ENCODE data around the gene PUSL1.

PUSL1 gene

GRCh38 chr1:1267488-1268283, 40.7 kb upstream of the PUSL1 start:
- Histone ChIP-seq H3K79me2 (ENCODE audit: control insufficient read depth, low read length) (peaks cover 76% of the 10 kb centered on the region), H3K27me3 (ENCODE audit: control insufficient read depth, low read length) (no peaks in the 10 kb centered on the region), H4K20me1 (ENCODE audit: control insufficient read depth, insufficient read depth, low read depth, low read length) (peaks cover 20% of the 10 kb centered on the region), H3K9me3 (ENCODE audit: control insufficient read depth, insufficient read depth, low read length) (no peaks in the 10 kb centered on the region), H3K36me3 (ENCODE audit: control insufficient read depth, low read length) (peaks cover 76% of the 10 kb centered on the region), H3K9me2 (replicated peaks; ENCODE audit: control insufficient read depth, low read length) (no peaks in the 10 kb centered on the region), H3F3A (ENCODE audit: control insufficient read depth, insufficient read depth) (no peaks in the 10 kb centered on the region), H3K4me3 (ENCODE audit: low read length) (no peak overlapping the region), H3K27ac (ENCODE audit: low read depth, low read length) (no peak overlapping the region), H3K4me2 (ENCODE audit: low read length) (no peak overlapping the region), H3K4me1 (ENCODE audit: control insufficient read depth, low read length) (peaks cover 18% of the 10 kb centered on the region)
- TF ChIP-seq EZH2phosphoT487 (IDR thresholded peaks at IDR 0.05; ENCODE audit: borderline replicate concordance, low read length) (no peak), CTCF (IDR thresholded peaks at IDR 0.05; ENCODE audit: low read depth, low read length, poor library complexity, severe bottlenecking) (no peak)

GRCh38 chr1:1268284-1268682, 40.1 kb upstream of the PUSL1 start:
- H3K36me3 ChIP-seq (ENCODE audit: control insufficient read depth, low read length) = peaks cover 76% of the 10 kb centered on the region
- peaks cover 76% of the 10 kb centered on the region for H3K79me2 ChIP-seq (ENCODE audit: control insufficient read depth, low read length)
- no peak for TF ChIP-seq EZH2phosphoT487 (IDR thresholded peaks at IDR 0.05; ENCODE audit: borderline replicate concordance, low read length)

GRCh38 chr1:1270813-1271212, 37.6 kb upstream of the PUSL1 start:
- no peaks in the 10 kb centered on the region for H3K9me2 ChIP-seq (replicated peaks; ENCODE audit: control insufficient read depth, low read length)
- TF ChIP-seq EZH2phosphoT487 (IDR thresholded peaks at IDR 0.05; ENCODE audit: borderline replicate concordance, low read length) (no peak), CTCF (IDR thresholded peaks at IDR 0.05; ENCODE audit: low read depth, low read length, poor library complexity, severe bottlenecking) (no peak)
- H3K4me2 ChIP-seq (ENCODE audit: low read length) = peak overlapping the region; percentile 43; the same call in 1 of the 2 replicates
- H3K27ac ChIP-seq (ENCODE audit: low read depth, low read length) = no peak overlapping the region
- H3K27me3 ChIP-seq (ENCODE audit: control insufficient read depth, low read length) = no peaks in the 10 kb centered on the region
- H3K4me3 ChIP-seq (ENCODE audit: low read length) = peak overlapping the region; percentile 4
- no peaks in the 10 kb centered on the region for H3K9me3 ChIP-seq (ENCODE audit: control insufficient read depth, insufficient read depth, low read length)
- no peaks in the 10 kb centered on the region for H3F3A ChIP-seq (ENCODE audit: control insufficient read depth, insufficient read depth)
- peaks cover 30% of the 10 kb centered on the region for H3K4me1 ChIP-seq (ENCODE audit: control insufficient read depth, low read length)
- peaks cover 54% of the 10 kb centered on the region for H3K36me3 ChIP-seq (ENCODE audit: control insufficient read depth, low read length)
- H4K20me1 ChIP-seq (ENCODE audit: control insufficient read depth, insufficient read depth, low read depth, low read length) = peaks cover 25% of the 10 kb centered on the region
- peaks cover 75% of the 10 kb centered on the region for H3K79me2 ChIP-seq (ENCODE audit: control insufficient read depth, low read length)

More at GRCh38 chr1:1268284-1268682, 40.1 kb upstream of the PUSL1 start:
- H3K4me3 ChIP-seq (ENCODE audit: low read length) = no peak overlapping the region
- H3K27ac ChIP-seq (ENCODE audit: low read depth, low read length) = no peak overlapping the region
- H3K27me3 ChIP-seq (ENCODE audit: control insufficient read depth, low read length) = no peaks in the 10 kb centered on the region
- H3K9me3 ChIP-seq (ENCODE audit: control insufficient read depth, insufficient read depth, low read length) = no peaks in the 10 kb centered on the region
- H3F3A ChIP-seq (ENCODE audit: control insufficient read depth, insufficient read depth) = no peaks in the 10 kb centered on the region
- peaks cover 20% of the 10 kb centered on the region for H3K4me1 ChIP-seq (ENCODE audit: control insufficient read depth, low read length)
- H4K20me1 ChIP-seq (ENCODE audit: control insufficient read depth, insufficient read depth, low read depth, low read length) = peaks cover 25% of the 10 kb centered on the region
- no peaks in the 10 kb centered on the region for H3K9me2 ChIP-seq (replicated peaks; ENCODE audit: control insufficient read depth, low read length)
- H3K4me2 ChIP-seq (ENCODE audit: low read length) = no peak overlapping the region

Data from DOHH2 (cell line).